ENCODE measurements around the gene MYO15B.

DNA sequence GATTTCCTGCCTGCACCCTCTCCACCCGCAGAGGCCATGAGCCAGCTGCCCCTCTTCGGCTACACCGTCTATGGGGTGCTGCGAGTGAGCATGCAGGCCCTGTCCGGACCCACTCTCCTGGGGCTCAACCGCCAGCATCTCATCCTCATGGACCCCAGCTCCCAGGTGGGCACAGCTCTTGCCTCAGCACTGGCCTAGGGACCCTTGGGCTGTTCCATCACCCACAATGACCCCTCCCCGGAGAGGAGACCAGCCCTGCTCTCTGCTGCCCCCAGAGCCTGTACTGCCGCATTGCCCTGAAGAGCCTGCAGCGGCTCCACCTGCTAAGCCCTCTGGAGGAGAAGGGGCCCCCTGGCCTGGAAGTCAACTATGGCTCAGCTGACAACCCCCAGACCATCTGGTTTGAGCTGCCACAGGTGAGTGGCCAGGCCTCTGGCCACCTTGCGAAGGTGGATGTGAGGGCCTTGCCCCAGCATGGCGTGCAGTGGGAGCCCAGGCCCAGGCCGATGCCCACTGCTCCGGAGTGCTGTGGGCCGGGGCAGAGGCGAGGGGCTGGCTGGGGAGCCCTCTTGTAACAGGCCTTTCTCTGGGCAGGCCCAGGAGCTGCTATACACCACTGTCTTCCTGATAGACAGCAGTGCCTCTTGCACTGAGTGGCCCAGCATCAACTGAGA lies 38.4 kb downstream of the MYO15B start:
- TF ChIP-seq POLR2A (IDR thresholded peaks at IDR 0.05; ENCODE audit: low read depth, low read length) (no peak), POLR2AphosphoS5 (IDR thresholded peaks at IDR 0.05; ENCODE audit: low read depth, low read length) (no peak), TAF1 (IDR thresholded peaks at IDR 0.05; ENCODE audit: borderline replicate concordance, low read depth, low read length) (no peak)
